Measurements from ENCODE around the gene LEFTY2.

- no peak for TF ChIP-seq CTCF (IDR thresholded peaks at IDR 0.05)
- TF ChIP-seq POLR2A (IDR thresholded peaks at IDR 0.05) = no peak
Observed at GRCh38 chr1:225930566-225930965, 10.5 kb downstream of the LEFTY2 start.
